Activated naive CD8-positive, alpha-beta T cell treated with anti-CD3 and anti-CD28 coated beads, Interleukin-2, amount 50 U/mL, for 24 hours (primary cell): ENCODE measurements around the gene C1QTNF5.

Experiments used
- ATAC-seq: fragments of 150-1000 bp; cut with Tn5 transposase; one replicate; pipeline ENCODE4 v1.10.0; 2021
- DNase-seq: peaks from one replicate; pipeline ENCODE4 v3.0.0; 2021
- H3K27ac Mint-ChIP-seq: one replicate; pipeline ENCODE4 v1.8.0; 2021; ENCODE audit warnings: mild to moderate bottlenecking, mixed read lengths
- H3K27me3 Mint-ChIP-seq: one replicate; pipeline ENCODE4 v1.8.0; 2021; ENCODE audit warnings: mixed read lengths
- H3K36me3 Mint-ChIP-seq: one replicate; pipeline ENCODE4 v1.8.0; 2021; ENCODE audit warnings: low read depth, mixed read lengths
- H3K4me1 Mint-ChIP-seq: one replicate; pipeline ENCODE4 v1.8.0; 2021; ENCODE audit warnings: mixed read lengths
- H3K4me3 Mint-ChIP-seq: one replicate; pipeline ENCODE4 v1.8.0; 2021; ENCODE audit warnings: mild to moderate bottlenecking, moderate library complexity, mixed read lengths
- H3K9me3 Mint-ChIP-seq: one replicate; pipeline ENCODE4 v1.8.0; 2021; ENCODE audit warnings: mixed read lengths

The C1QTNF5 gene

GRCh38 chr11:119352857-119353260, 12.2 kb upstream of the C1QTNF5 start:
- no peak overlapping the region for H3K27ac Mint-ChIP-seq
- no peaks in the 10 kb centered on the region for H3K9me3 Mint-ChIP-seq
- no peak for DNase-seq
- peaks cover 4% of the 10 kb centered on the region for H3K4me1 Mint-ChIP-seq
- ATAC-seq = no peak
- H3K4me3 Mint-ChIP-seq = no peak overlapping the region
- peaks cover 43% of the 10 kb centered on the region for H3K27me3 Mint-ChIP-seq
- H3K36me3 Mint-ChIP-seq = no peaks in the 10 kb centered on the region

GRCh38 chr11:119351232-119351631, 10.5 kb upstream of the C1QTNF5 start:
- ATAC-seq (no peak), DNase-seq (no peak)
- Mint-ChIP-seq H3K27me3 (peaks cover 34% of the 10 kb centered on the region), H3K4me3 (no peak overlapping the region), H3K4me1 (no peaks in the 10 kb centered on the region), H3K36me3 (no peaks in the 10 kb centered on the region), H3K27ac (no peak overlapping the region), H3K9me3 (no peaks in the 10 kb centered on the region)

DNA sequence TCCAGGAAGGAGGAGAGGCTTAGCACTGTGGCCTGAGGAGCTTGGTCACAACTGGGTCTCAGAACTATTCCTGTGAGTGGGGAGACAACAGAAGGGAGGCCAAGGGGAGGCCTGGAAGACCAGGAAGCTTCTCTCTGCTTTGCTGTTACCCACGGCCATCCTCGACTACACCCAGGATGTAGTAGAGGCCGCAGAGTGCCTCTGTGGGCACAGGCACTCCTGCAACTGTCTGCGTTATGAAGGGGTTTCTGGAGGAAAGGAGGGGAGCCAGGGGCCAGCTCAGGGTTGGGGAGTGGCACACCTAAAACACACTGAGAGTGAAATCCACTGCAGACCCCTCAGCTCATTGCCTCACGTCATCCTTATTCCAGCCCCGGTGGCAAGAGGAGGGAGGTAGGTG, 9.6 kb upstream of the C1QTNF5 start:
- H3K27me3 Mint-ChIP-seq = peaks cover 25% of the 10 kb centered on the region
- H3K36me3 Mint-ChIP-seq = no peaks in the 10 kb centered on the region
- H3K9me3 Mint-ChIP-seq = no peaks in the 10 kb centered on the region
- no peak for ATAC-seq
- H3K4me1 Mint-ChIP-seq = no peaks in the 10 kb centered on the region
- H3K4me3 Mint-ChIP-seq = no peak overlapping the region
- no peak overlapping the region for H3K27ac Mint-ChIP-seq
- no peak for DNase-seq

- ATAC-seq (no peak), DNase-seq (no peak)
- no peaks in the 10 kb centered on the region for H3K36me3 Mint-ChIP-seq
- no peaks in the 10 kb centered on the region for H3K4me1 Mint-ChIP-seq
- H3K9me3 Mint-ChIP-seq = no peaks in the 10 kb centered on the region
- no peak overlapping the region for H3K4me3 Mint-ChIP-seq
- no peak overlapping the region for H3K27ac Mint-ChIP-seq
- peaks cover 19% of the 10 kb centered on the region for H3K27me3 Mint-ChIP-seq
These were observed 7.4 kb upstream of the C1QTNF5 start for GRCh38 chr11:119347940-119348605.

GRCh38 chr11:119347242-119347641, 6.6 kb upstream of the C1QTNF5 start:
- Mint-ChIP-seq H3K27me3 (peaks cover 16% of the 10 kb centered on the region), H3K4me3 (no peak overlapping the region), H3K9me3 (no peaks in the 10 kb centered on the region), H3K27ac (no peak overlapping the region), H3K36me3 (no peaks in the 10 kb centered on the region), H3K4me1 (no peaks in the 10 kb centered on the region)
- DNase-seq (no peak), ATAC-seq (no peak)

DNA sequence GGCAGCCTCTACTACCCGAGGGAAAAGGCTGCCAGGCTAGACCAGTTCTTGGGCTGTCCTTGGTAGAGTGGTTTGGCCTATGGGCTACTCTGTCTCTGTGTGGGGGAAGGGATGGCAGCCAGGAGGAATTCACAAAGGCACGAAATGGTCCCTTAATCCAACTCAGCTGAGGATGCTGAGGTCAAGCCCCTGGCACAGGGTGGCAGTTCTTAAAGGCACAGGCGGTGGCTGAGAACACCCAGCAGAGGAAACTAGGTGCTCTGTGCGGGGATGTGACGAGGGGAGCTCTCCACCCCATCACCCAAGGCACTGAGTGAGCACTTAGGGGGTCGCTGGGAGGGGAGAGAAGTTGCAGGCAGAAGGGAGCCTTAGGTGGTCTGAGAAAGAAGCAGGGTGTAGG, 5.9 kb upstream of the C1QTNF5 start, which contains the start of gene MFRP:
MFRP (minus strand) TSS at position 101 of the 400 bp plus-strand sequence. CDS start 192 bp downstream, outside the sequence.
- Mint-ChIP-seq H3K4me3 (no peak within 1 kb of the TSS), H3K36me3 (no peaks in the 10 kb centered on the region), H3K9me3 (no peaks in the 10 kb centered on the region), H3K27ac (no peak within 1 kb of the TSS), H3K27me3 (peaks cover 17% of the 10 kb centered on the region), H3K4me1 (no peaks in the 10 kb centered on the region)
- ATAC-seq (no peak), DNase-seq (no peak)

GRCh38 chr11:119345685-119346084, 5.0 kb upstream of the C1QTNF5 start:
- H3K27ac Mint-ChIP-seq = no peak overlapping the region
- DNase-seq (no peak), ATAC-seq (no peak)
- H3K4me1 Mint-ChIP-seq = peaks cover 4% of the 10 kb centered on the region
- H3K9me3 Mint-ChIP-seq = no peaks in the 10 kb centered on the region
- H3K4me3 Mint-ChIP-seq = no peak overlapping the region
- H3K36me3 Mint-ChIP-seq = no peaks in the 10 kb centered on the region
- peaks cover 17% of the 10 kb centered on the region for H3K27me3 Mint-ChIP-seq

DNA sequence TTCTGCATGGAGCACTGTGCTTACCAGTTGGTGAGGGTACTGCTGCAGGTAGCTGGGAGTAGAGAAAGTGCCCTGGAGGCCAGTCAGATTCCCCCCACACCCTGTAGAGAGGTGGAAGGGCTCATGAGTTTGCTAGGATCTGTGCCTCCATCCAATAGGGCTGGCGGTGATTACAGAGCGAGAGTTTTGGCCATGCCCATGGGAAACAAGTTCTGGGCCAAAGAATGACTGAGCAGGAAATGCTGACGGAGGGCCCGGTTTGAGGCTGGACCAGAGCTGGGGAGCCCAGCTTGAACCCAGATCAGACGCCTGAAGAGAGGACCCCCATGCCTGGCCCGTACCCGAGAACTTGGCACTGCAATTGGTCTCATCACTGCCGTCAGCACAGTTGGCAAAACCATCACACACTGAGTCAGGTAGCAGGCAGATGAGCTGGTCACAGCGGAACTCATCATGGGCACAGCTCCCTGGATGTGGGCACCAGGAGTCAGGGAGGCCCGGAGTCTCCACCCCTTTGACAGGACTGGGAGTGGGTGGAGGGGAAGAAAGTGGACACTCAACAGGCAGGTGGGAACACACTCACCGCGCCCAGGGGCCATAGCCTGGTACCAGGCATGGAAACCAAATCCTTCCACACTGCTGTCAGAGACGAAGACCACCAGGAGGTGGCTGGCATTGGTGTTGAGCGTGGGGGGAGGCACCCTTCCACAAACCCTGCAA, 3.8 kb upstream of the C1QTNF5 start:
- H3K36me3 Mint-ChIP-seq = no peaks in the 10 kb centered on the region
- H3K9me3 Mint-ChIP-seq = no peaks in the 10 kb centered on the region
- H3K4me3 Mint-ChIP-seq = no peak overlapping the region
- ATAC-seq = no peak
- H3K4me1 Mint-ChIP-seq = peaks cover 4% of the 10 kb centered on the region
- no peak for DNase-seq
- H3K27ac Mint-ChIP-seq = no peak overlapping the region
- H3K27me3 Mint-ChIP-seq = peaks cover 18% of the 10 kb centered on the region

GRCh38 chr11:119343726-119344125, 3.0 kb upstream of the C1QTNF5 start:
- H3K4me3 Mint-ChIP-seq = no peak overlapping the region
- ATAC-seq (no peak), DNase-seq (no peak)
- H3K27ac Mint-ChIP-seq = no peak overlapping the region
- peaks cover 25% of the 10 kb centered on the region for H3K27me3 Mint-ChIP-seq
- no peaks in the 10 kb centered on the region for H3K9me3 Mint-ChIP-seq
- H3K36me3 Mint-ChIP-seq = no peaks in the 10 kb centered on the region
- H3K4me1 Mint-ChIP-seq = peaks cover 8% of the 10 kb centered on the region

- Mint-ChIP-seq H3K27ac (no peak overlapping the region), H3K9me3 (no peaks in the 10 kb centered on the region), H3K4me1 (peaks cover 15% of the 10 kb centered on the region), H3K36me3 (no peaks in the 10 kb centered on the region), H3K27me3 (peaks cover 31% of the 10 kb centered on the region), H3K4me3 (no peak overlapping the region)
- no peak for ATAC-seq
- no peak for DNase-seq
These were observed 1.9 kb upstream of the C1QTNF5 start for GRCh38 chr11:119342362-119343130.

DNA sequence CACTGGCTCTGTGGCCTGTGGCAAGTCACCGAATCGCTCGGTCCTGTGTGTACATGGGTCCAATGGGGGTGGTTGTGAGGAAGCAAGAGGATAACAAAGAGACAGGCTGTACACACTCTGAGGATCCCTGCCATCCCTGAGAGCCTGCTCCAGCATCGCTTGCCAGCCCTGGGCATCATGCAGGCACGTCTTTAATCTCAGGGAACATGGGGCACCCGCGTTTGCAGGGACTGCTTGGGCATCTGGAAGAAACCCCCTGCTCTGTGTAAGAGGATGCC, 1.3 kb upstream of the C1QTNF5 start:
- no peaks in the 10 kb centered on the region for H3K36me3 Mint-ChIP-seq
- H3K27ac Mint-ChIP-seq = no peak overlapping the region
- peaks cover 16% of the 10 kb centered on the region for H3K4me1 Mint-ChIP-seq
- DNase-seq (no peak), ATAC-seq (no peak)
- peaks cover 31% of the 10 kb centered on the region for H3K27me3 Mint-ChIP-seq
- H3K4me3 Mint-ChIP-seq = no peak overlapping the region
- no peaks in the 10 kb centered on the region for H3K9me3 Mint-ChIP-seq

DNA sequence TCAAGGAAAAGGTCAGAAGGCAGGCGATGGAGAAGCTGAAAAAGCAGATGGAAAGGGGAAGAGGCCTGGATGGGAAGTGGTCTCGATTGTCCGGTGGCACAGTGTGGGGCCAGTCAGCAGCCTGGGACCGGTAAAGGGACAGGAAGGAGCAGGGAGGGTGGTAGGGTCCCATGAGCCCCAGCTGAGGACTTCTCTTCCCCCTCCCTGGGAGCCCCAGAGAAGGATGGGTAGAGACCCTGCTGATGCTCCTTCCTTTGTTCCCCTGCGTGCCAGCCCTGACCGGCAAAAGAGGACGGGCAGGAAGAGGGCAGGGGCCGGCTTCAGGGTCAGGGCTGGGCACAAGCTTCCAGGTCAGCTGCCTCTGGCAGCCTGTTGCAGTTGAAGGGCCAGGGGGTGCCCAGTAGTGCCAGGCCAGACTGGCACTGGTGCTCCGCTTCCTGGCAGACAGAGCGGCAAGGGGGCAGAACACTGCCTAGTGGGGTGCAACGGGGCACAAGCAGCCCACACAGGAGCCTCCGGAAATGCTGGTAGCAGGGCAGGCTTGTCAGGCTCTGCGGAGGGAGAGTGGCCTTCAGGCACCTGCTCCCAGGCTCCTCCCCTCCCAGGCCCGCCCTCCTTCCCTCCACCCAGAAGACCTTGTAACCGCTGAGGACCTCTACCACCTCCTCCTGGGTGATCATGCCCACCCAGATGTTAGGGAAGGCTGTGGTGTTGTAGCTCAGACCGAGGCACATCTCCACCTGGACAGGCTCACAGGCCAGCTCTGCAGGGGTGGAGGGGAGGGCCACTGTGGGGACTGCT, 739 bp upstream of the C1QTNF5 start:
- ATAC-seq = no peak
- Mint-ChIP-seq H3K27me3 (peaks cover 31% of the 10 kb centered on the region), H3K36me3 (no peaks in the 10 kb centered on the region), H3K4me3 (no peak overlapping the region), H3K9me3 (no peaks in the 10 kb centered on the region), H3K4me1 (peaks cover 16% of the 10 kb centered on the region), H3K27ac (no peak overlapping the region)
- DNase-seq = no peak

DNA sequence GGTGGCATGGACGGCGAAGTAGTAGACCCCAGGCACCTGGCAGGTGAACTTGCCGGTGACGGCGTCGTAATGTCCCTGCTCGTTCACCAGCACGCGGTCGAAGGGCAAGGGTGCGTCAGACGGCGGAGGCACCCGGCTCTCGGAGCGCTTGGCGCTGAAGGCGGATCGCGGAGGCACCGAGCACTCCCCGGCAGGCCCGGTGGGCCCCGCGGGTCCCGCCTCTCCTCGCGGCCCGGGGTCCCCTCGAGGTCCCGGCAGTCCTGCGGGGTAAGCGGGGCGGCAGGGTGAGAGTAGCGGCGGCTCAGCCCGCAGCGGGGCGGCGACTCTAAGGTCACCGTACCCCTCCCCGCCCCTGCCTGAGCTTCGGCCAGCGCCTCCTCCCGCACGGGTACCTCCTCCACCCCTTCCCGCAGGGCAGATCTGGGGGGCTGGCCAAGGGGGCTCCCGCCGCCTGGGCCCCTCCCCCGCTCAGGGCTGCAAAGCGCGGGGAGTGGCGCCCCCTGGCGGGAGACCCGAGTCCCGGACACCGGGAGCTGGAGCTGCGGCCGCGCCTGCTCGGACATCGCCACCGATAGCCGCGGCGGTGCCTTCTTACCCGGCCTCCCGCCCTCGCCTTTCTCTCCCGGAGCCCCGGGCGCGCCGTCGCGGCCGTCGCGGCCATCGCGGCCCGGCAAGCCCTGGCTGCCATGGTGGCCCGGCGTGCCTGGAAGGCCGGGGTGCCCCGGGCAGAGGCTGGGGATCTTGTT, 921 bp downstream of the C1QTNF5 start:
- DNase-seq (peak; percentile 65), ATAC-seq (no peak)
- Mint-ChIP-seq H3K9me3 (no peaks in the 10 kb centered on the region), H3K4me1 (peaks cover 24% of the 10 kb centered on the region), H3K36me3 (peaks cover 4% of the 10 kb centered on the region), H3K27me3 (peaks cover 31% of the 10 kb centered on the region), H3K27ac (no peak overlapping the region), H3K4me3 (no peak overlapping the region)
